HepG2 (cell line): ENCODE results near the gene HSD11B2. TPM values are rescaled to one million over a fixed set of nuclear protein-coding genes. Genes with fewer than 3 reads are reported as not detected.

Source experiments
- ATAC-seq: fragments of 200-7000 bp; cut with Tn5 transposase; 3 replicates; pipeline ENCODE4 v1.9.1; 2020; ENCODE audit warnings: mild to moderate bottlenecking, moderate library complexity
- BruUV-seq: library from RNA; stranded (reverse); fragments of 400-500 nt; replicated peaks from 2 replicates; lab custom pipeline; 2021; lab: Mats Ljungman, UMichigan
- CTCF ChIA-PET: fragments of 300-600 bp; formaldehyde crosslinking; extraction: SDS; loops from one replicate; lab custom pipeline; 2021; ENCODE audit warnings: low total read pairs, inconsistent platforms, low intra/inter-chr PET ratio; lab: Yijun Ruan, JAX
- POLR2A ChIA-PET: fragments of 350-600 bp; sonication (Branson Sonifier 250); formaldehyde crosslinking; loops from one replicate; lab custom pipeline; 2020; ENCODE audit warnings: antibody characterized with exemption, inconsistent platforms; lab: Yijun Ruan, JAX
- DNase-seq: peaks from one replicate; pipeline ENCODE4 v3.0.0-alpha.2; 2015; ENCODE audit warnings: low spot score
- FAIRE-seq: peaks from 3 replicates; lab custom pipeline; 2011; peaks lifted over from hg19 to GRCh38; lab: Jason Lieb, UNC
- H2AFZ ChIP-seq: one replicate; pipeline ENCODE4 v1.6.1; 2011; ENCODE audit warnings: low read length, inconsistent platforms
- H3K27ac ChIP-seq: fragments of 300-600 bp; 3 replicates; pipeline ENCODE4 v1.8.0; 2011; ENCODE audit warnings: mixed run types, mild to moderate bottlenecking, mixed read lengths, low read length, inconsistent platforms; ENCODE audit not compliant: insufficient read depth; ENCODE audit errors: extremely low read length
- H3K27me3 ChIP-seq, 2 experiments: fragments of 200-600 bp in 1 of 2; 2 replicates in 1 of 2; 3 replicates in 1 of 2; pipeline versions ENCODE4 v1.6.0 to v1.8.0; 2011; ENCODE audit warnings: low read length in 2 of 2, mild to moderate bottlenecking in 2 of 2, moderate library complexity in 2 of 2, inconsistent platforms in 1 of 2; ENCODE audit not compliant: insufficient read depth in 2 of 2, control insufficient read depth in 1 of 2
- H3K36me3 ChIP-seq, 2 experiments: fragments of 200-600 bp in 1 of 2; replicated peaks in 1 of 2; 2 replicates in 1 of 2; 3 replicates in 1 of 2; pipeline versions ENCODE4 v1.5.1 to v1.8.0; 2011; ENCODE audit warnings: low read length in 2 of 2, inconsistent platforms in 1 of 2; ENCODE audit not compliant: insufficient read depth in 2 of 2, control insufficient read depth in 1 of 2
- H3K4me1 ChIP-seq: 2 replicates; pipeline ENCODE4 v1.5.1; 2012; ENCODE audit warnings: low read length, inconsistent platforms; ENCODE audit not compliant: insufficient read depth
- H3K4me2 ChIP-seq: 2 replicates; pipeline ENCODE4 v1.6.0; 2011; ENCODE audit warnings: low read depth, low read length, inconsistent platforms
- H3K4me3 ChIP-seq, 3 experiments: fragments of 200-600 bp in 1 of 3; sonication (generic), shearing (Covaris generic) in 1 of 3; replicated peaks in 1 of 3; 2 replicates each; pipeline ENCODE4 v1.5.1; 2011 to 2016; ENCODE audit warnings: low read length in 3 of 3, inconsistent platforms in 2 of 3, low read depth in 2 of 3, mild to moderate bottlenecking in 2 of 3, control low read depth in 1 of 3, mixed read lengths in 1 of 3; ENCODE audit not compliant: insufficient read depth in 1 of 3
- H3K79me2 ChIP-seq: one replicate; pipeline ENCODE4 v1.6.1; 2011; ENCODE audit warnings: low read length, inconsistent platforms; ENCODE audit not compliant: insufficient read depth
- H3K9ac ChIP-seq: 2 replicates; pipeline ENCODE4 v1.6.0; 2011; ENCODE audit warnings: mild to moderate bottlenecking, low read depth, low read length, inconsistent platforms; ENCODE audit not compliant: insufficient read depth
- H3K9me3 ChIP-seq: 2 replicates; pipeline ENCODE4 v1.5.1; 2012; ENCODE audit warnings: mild to moderate bottlenecking, low read length
- H4K20me1 ChIP-seq: 2 replicates; pipeline ENCODE4 v1.6.0; 2011; ENCODE audit warnings: inconsistent platforms, mild to moderate bottlenecking, low read length, moderate library complexity; ENCODE audit not compliant: insufficient read depth
- ATF3 ChIP-seq: sonication (generic); formaldehyde crosslinking; IDR thresholded peaks from 2 replicates; pipeline ENCODE4 v1.4.0; 2020; ENCODE audit warnings: missing genetic modification reagents
- PBX2 ChIP-seq: IDR thresholded peaks from 2 replicates; pipeline ENCODE4 v1.6.1; 2016; ENCODE audit warnings: control low read depth
- PITX1 ChIP-seq: sonication (generic); formaldehyde crosslinking; IDR thresholded peaks from 2 replicates; pipeline ENCODE4 v1.5.1; 2020; ENCODE audit warnings: mild to moderate bottlenecking, missing genetic modification reagents
- RARA ChIP-seq: IDR thresholded peaks from 2 replicates; pipeline ENCODE4 v1.6.1; 2016; ENCODE audit warnings: missing genetic modification reagents, missing compliant biosample characterization
- RFXAP ChIP-seq: sonication (generic); formaldehyde crosslinking; IDR thresholded peaks from 2 replicates; pipeline ENCODE4 v1.4.0; 2020; ENCODE audit warnings: missing genetic modification reagents, borderline replicate concordance
- SRSF1 ChIP-seq: fragments of 200-400 bp; formaldehyde crosslinking; optimal IDR thresholded peaks from 2 replicates; pipeline ENCODE3; 2017; ENCODE audit warnings: mild to moderate bottlenecking, low read depth, low read length, moderate library complexity
- SUZ12 ChIP-seq: fragments of 150-350 bp; IDR thresholded peaks from 2 replicates; pipeline ENCODE4 v1.6.1; 2014; ENCODE audit warnings: low read depth, low read length
- TBP ChIP-seq: sonication (generic); formaldehyde crosslinking; IDR thresholded peaks from 2 replicates; pipeline ENCODE4 v1.5.0; 2020; ENCODE audit warnings: missing genetic modification reagents
- ZBTB34 ChIP-seq: sonication (generic); formaldehyde crosslinking; IDR thresholded peaks from 2 replicates; pipeline ENCODE4 v1.8.0; 2022; ENCODE audit warnings: mild to moderate bottlenecking, missing genetic modification reagents
- ZNF382 ChIP-seq: sonication (generic); formaldehyde crosslinking; IDR thresholded peaks from 2 replicates; pipeline ENCODE4 v1.5.0; 2020; ENCODE audit warnings: missing genetic modification reagents, mild to moderate bottlenecking, borderline replicate concordance
- ZNF441 ChIP-seq: sonication (generic); formaldehyde crosslinking; IDR thresholded peaks from 2 replicates; pipeline ENCODE4 v1.7.0; 2021; ENCODE audit warnings: missing genetic modification reagents, borderline replicate concordance
- ZNF556 ChIP-seq: sonication (generic); formaldehyde crosslinking; IDR thresholded peaks from 2 replicates; pipeline ENCODE4 v1.4.0; 2020; ENCODE audit warnings: mild to moderate bottlenecking, missing genetic modification reagents, borderline replicate concordance
- ZNF629 ChIP-seq: sonication (generic); formaldehyde crosslinking; conservative IDR thresholded peaks from 2 replicates; pipeline ENCODE4 v1.5.0; 2020; ENCODE audit warnings: missing genetic modification reagents
- ZNF737 ChIP-seq: sonication (generic); formaldehyde crosslinking; IDR thresholded peaks from 2 replicates; pipeline ENCODE4 v1.5.0; 2020; ENCODE audit warnings: missing genetic modification reagents, mild to moderate bottlenecking, borderline replicate concordance
- ZNF775 ChIP-seq: sonication (generic); formaldehyde crosslinking; IDR thresholded peaks from 2 replicates; pipeline ENCODE4 v1.4.0; 2020; ENCODE audit warnings: missing genetic modification reagents, mild to moderate bottlenecking, moderate library complexity, borderline replicate concordance
- WGBS: methylation state at CpG from one replicate; pipeline ENCODE4 v1.1.6; 2017; ENCODE audit warnings: low lambda C conversion rate; 5-methylcytosine and 5-hydroxymethylcytosine counted together
- in situ Hi-C: cut with HindIII; loops from 2 replicates; pipeline ENCODE4 v1.10.0; 2017; ENCODE audit warnings: low pct_unique_long_range_greater_than_20kb; ENCODE audit not compliant: extremely low pct_ligation_motif_present
- intact Hi-C: fragments of 100-400 bp; cut with micrococcal nuclease; formaldehyde crosslinking; loops from one replicate; pipeline ENCODE4 v1.10.0; 2022; ENCODE audit not compliant: unreplicated experiment
- polyA plus RNA-seq, 8 experiments: library from polyadenylated mRNA; depleted of rRNA in 3 of 8; stranded (reverse) in 7 of 8; unstranded in 1 of 8; fragments of >200 nt; fragmentation: Illumina TruSeq in 4 of 8; extraction: Trizol in 4 of 8; gene quantifications; 2 replicates each; pipeline versions ENCODE4 v1.2.1 to v1.2.3, GENCODE V29; 2011 to 2016; ENCODE audit warnings: low read depth in 4 of 8, missing spikeins in 1 of 8, mixed read lengths in 1 of 8; ENCODE audit not compliant: insufficient read depth in 1 of 8
- total RNA-seq, 5 experiments: library from RNA; depleted of rRNA; stranded (reverse); fragments of >200 nt; fragmentation: Illumina TruSeq; extraction: Trizol; gene quantifications; 2 replicates each; pipeline ENCODE4 v1.2.3, GENCODE V29; 2016; ENCODE audit warnings: low read depth in 1 of 5

HSD11B2 gene
- total and polyA plus RNA-seq, 2 of the 13 experiments (the other 11 are each of a cell fraction or from before 2014, with no cell fraction given) = 8.9 to 13.6 TPM

GRCh38 chr16:67458121-67458641 is 27.3 kb downstream of the HSD11B2 start:
- in situ Hi-C loops (no loop called here), intact Hi-C loops (no loop called here)
- no TSS peak for BruUV-seq
- WGBS = 95% methylated on average over 5 of the region's 6 CpGs
- Histone ChIP-seq H2AFZ (no peak overlapping the region), H3K79me2 (no peaks in the 10 kb centered on the region), H3K9me3 (no peaks in the 10 kb centered on the region), H3K27me3 (no peaks in the 10 kb centered on the region), H3K36me3 (peaks cover 5 to 13% of the 10 kb centered on the region in 2 experiments; a peak in 3 of 5 replicates), H3K4me1 (peaks cover 22% of the 10 kb centered on the region), H3K27ac (peak overlapping the region; percentile 56), H3K4me3 (no peak overlapping the region), H3K4me2 (no peak overlapping the region), H3K9ac (no peak overlapping the region), H4K20me1 (no peaks in the 10 kb centered on the region; the same call in 1 of the 2 replicates)
- FAIRE-seq (no peak), ATAC-seq (no peak), DNase-seq (no peak)
- TF ChIP-seq ZNF382 (CRISPR knock-in tag) (no peak), TBP (CRISPR knock-in tag) (no peak), RFXAP (0 out of 2 replicates have a peak, but pooled peaks have one; percentile 2), ZNF556 (no peak), ZNF441 (CRISPR knock-in tag) (no peak)
- ChIA-PET POLR2A (no interaction called here), CTCF (no interaction called here)

- Histone ChIP-seq H3K27ac (peak overlapping the region; percentile 56), H3K9ac (0 out of 2 replicates have a peak overlapping the region, but pooled peaks have one; percentile 3), H3K9me3 (no peaks in the 10 kb centered on the region), H3K4me1 (peaks cover 22% of the 10 kb centered on the region), H4K20me1 (no peaks in the 10 kb centered on the region; the same call in 1 of the 2 replicates), H3K4me3 (peak overlapping the region in 1 of 3 experiments; percentile 18; a peak in 1 of 6 replicates), H2AFZ (no peak overlapping the region), H3K27me3 (no peaks in the 10 kb centered on the region), H3K4me2 (peak overlapping the region; percentile 26; the same call in 1 of the 2 replicates), H3K79me2 (no peaks in the 10 kb centered on the region), H3K36me3 (peaks cover 4 to 13% of the 10 kb centered on the region in 2 experiments; a peak in 3 of 5 replicates)
- intact Hi-C loops = no loop called here
- peak; percentile 83 for ATAC-seq
- peak; percentile 88 for FAIRE-seq
- no TSS peak for BruUV-seq
- CTCF ChIA-PET = no interaction called here
- POLR2A ChIA-PET = no interaction called here
- peak; percentile 70 for DNase-seq
- 44% methylated on average over 6 of the region's 7 CpGs for WGBS
- in situ Hi-C loops = no loop called here
- TF ChIP-seq ZBTB34 (CRISPR knock-in tag) = no peak
- no peak for TF ChIP-seq ZNF775
- TF ChIP-seq SRSF1 = no peak
- TF ChIP-seq PITX1 (CRISPR knock-in tag) = no peak
- TF ChIP-seq RARA (CRISPR knock-in tag) = peak; percentile 75
- TF ChIP-seq ATF3 (CRISPR knock-in tag) = no peak
- TF ChIP-seq ZNF737 (CRISPR knock-in tag) = no peak
- TF ChIP-seq PBX2 = no peak
- no peak for TF ChIP-seq ZNF629 (CRISPR knock-in tag)
- TF ChIP-seq SUZ12 = no peak
Observed at GRCh38 chr16:67459066-67459860, 28.3 kb downstream of the HSD11B2 start.
